MM.1S (cell line): Measurements from ENCODE around the gene SCUBE1.

Experiments used
- EZH2 ChIP-seq: fragments of 300-600 bp; sonication (generic); optimal IDR thresholded peaks from 2 replicates; pipeline ENCODE3; 2017; ENCODE audit warnings: low read depth, mild to moderate bottlenecking, antibody characterized with exemption, low read length, mixed read lengths
- TF ChIP-seq, protein P1 (sequence below): fragments of 300-600 bp; sonication (generic); IDR thresholded peaks from 2 replicates; pipeline ENCODE4 v1.5.1; 2016; ENCODE audit warnings: antibody characterized with exemption, low read length, mixed read lengths

DNA sequence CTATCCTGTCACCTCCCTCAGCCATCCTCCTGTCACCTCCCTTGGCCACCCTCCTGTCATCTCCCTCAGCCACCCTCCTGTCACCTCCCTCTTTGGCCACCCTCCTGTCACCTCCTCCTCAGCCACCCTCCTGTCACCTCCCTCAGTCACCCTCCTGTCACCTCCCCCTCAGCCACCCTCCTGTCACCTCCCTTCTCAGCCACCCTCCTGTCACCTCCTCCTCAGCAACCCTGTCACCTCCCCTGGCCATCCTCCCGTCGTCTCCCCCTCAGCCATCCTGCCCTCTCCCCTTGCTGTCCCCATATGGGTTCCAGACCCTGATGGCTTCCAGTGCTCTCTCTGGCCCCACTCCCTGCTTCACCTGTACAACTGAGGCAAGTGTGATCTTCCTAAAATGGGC lies 61.8 kb downstream of the SCUBE1 start:
- TF ChIP-seq, protein P1, sequence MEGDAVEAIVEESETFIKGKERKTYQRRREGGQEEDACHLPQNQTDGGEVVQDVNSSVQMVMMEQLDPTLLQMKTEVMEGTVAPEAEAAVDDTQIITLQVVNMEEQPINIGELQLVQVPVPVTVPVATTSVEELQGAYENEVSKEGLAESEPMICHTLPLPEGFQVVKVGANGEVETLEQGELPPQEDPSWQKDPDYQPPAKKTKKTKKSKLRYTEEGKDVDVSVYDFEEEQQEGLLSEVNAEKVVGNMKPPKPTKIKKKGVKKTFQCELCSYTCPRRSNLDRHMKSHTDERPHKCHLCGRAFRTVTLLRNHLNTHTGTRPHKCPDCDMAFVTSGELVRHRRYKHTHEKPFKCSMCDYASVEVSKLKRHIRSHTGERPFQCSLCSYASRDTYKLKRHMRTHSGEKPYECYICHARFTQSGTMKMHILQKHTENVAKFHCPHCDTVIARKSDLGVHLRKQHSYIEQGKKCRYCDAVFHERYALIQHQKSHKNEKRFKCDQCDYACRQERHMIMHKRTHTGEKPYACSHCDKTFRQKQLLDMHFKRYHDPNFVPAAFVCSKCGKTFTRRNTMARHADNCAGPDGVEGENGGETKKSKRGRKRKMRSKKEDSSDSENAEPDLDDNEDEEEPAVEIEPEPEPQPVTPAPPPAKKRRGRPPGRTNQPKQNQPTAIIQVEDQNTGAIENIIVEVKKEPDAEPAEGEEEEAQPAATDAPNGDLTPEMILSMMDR, result no peak
- TF ChIP-seq EZH2, result no peak
